Hematopoietic multipotent progenitor cell treated with erythropoietin and hydrocortisone succinate and interleukin-3 and kit ligand, for 8 days (in vitro differentiated cells): ENCODE measurements around the gene PGGT1B.
"Not testable (repeated sequence)": the region's sequence is repeated elsewhere in the genome, so short reads cannot be mapped to it uniquely, and the experiment has no call there.

Source experiments
- DNase-seq: peaks from one replicate; pipeline ENCODE4 v3.0.0-alpha.2; 2015

PGGT1B gene

DNA sequence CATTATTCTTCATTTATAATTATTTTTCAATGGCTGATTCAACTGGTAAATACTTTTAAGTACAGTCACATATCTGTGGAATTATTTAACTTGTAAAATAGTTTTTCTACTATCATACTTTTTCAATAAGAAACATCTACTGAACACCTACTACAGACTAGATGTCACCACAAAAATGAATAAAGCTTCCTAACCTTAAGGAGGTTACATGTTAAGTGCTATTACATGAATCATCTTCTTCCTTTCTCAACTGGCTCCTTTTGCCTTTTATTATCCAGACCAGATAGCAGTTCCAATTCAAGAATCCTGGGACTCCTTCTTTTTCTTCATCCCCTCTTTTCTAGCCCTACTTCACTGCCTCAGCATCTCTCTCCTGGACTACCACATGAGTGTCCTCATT lies 4.7 kb downstream of the PGGT1B start:
- no peak for DNase-seq

DNA sequence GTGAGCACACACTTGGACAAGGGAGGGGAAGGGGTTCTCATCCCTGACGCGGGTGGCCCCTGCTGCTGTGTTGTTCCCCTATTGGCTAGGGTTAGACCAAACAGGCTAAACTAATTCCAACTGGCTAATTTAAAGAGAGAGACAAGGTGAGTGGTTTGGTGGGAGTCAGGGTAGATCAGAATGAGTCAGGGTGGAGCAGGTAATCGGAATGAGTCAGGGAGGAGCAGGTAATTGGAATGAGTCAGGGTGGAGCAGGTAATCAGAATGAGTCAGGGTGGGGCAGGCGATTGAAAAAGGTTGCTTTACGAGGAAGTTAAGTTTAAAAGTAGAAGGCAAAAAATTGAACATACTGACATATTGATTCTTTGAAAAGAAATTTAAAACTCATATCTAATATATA lies 13.3 kb downstream of the PGGT1B start:
- DNase-seq = not testable (repeated sequence)

DNA sequence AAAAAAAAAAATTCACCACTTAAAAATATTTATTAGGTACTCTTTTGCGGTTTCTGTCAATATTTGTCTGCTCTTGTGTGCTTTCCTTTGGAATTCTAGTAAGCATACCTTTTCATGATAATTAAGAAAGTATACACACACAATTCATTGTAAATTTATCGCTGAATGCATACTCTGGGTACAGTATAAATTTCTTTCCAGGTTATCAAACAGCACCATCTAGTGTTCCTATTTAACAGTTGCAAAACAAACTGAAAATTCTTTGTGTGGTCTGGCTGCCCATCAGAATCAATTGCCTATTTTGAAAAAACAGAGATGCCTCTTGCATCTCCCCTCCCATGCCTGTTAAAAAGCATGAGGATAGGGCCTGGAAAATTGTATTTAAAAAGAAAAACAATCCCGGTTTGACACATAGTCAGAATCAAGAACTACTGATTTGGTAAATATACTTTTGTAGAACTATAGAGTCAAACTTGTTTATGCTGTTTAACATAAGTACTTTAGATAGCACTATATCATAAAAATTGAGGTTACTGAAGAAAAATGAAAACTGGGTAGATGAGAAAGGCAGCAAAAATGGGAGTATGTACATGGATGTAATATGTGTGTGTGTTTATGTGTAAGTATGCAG lies 16.2 kb downstream of the PGGT1B start:
- peak; percentile 70 for DNase-seq

DNA sequence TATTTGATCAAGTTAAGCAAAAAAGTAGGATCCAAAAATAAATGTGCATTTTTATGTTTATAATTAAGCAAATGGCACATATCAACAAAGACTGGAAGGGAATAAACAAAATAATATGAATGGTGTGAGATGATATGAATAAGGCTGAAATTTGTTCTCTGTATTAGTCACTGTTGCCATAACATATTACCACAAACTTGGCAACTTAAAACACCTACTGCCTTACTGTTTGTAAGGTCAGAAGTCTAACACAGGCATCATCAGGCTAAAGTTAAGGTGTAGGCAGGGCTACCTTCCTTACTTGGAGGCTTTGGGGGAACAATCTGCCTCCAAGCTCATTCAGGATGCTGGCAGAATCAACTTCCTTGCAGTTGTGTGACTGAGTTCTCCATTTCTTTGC lies 19.3 kb downstream of the PGGT1B start:
- DNase-seq = no peak

DNA sequence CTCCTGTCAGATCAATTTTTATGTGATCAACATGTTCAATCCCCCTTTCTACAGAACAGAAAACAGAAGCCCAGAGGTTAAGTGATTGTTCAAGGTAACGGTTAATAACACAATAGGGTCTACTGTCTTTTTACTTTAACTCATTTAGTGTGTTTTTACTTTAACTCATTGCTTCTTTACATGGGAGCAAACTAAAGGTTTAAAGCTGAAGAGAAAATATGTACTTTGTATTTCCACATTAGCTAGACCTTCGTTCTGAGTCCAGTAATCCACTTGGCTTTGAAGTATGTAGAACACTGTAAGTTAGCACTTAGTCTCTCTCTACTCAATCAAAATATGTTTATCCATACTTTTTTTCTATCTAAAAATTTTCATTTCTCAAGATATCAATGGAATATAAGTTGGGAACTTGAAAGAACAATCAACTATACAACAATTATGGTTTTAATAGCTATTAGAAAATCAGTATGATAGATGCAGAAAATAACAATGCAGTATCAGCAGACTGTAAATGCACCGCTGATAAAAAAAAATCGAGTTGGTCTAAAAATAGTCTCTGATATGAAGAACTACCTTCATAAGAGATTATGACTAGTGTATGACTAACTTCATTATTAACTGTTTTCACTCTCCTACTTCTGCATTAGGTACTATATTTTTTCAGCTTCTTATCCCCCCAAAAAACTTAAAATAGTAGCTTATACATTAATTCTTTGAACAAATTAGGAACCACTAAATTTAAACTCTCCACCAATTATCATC lies 20.6 kb downstream of the PGGT1B start:
- DNase-seq = no peak

DNA sequence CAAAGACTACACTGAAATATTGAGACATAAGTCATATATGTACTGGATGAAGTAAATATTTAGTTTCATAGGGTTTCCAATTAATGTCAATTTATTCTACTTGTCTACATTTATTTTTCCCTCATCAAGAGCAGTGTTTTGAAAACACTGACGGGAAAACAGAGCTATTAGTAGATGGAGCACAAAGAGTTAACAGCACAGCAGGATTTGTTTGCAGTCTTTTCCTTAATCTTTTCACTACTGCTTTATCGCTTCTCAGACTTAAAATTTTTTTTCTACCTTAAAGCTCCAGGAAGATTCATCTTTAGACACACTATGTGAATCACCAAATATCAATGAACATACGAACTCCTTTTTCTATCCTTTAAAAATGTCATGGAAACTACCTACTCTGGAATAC lies 25.6 kb downstream of the PGGT1B start:
- no peak for DNase-seq

DNA sequence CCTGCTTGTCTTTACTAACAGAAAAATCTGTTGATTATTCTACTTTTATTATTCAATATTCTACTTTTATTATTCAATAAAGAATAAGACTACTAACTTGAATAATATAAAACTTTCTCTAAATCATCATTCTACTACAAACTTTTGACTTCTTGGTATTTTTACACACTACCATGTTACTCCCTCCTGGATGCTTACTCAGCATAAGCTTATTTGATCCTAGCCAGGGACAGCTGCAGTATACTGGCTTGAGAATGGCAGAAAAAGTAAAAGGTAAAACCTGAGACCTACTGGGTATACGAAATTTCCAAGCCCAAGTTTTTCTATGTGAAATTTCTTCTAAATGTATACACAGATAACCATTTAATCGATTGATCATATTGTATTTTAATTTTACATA lies 26.1 kb downstream of the PGGT1B start:
- no peak for DNase-seq

DNA sequence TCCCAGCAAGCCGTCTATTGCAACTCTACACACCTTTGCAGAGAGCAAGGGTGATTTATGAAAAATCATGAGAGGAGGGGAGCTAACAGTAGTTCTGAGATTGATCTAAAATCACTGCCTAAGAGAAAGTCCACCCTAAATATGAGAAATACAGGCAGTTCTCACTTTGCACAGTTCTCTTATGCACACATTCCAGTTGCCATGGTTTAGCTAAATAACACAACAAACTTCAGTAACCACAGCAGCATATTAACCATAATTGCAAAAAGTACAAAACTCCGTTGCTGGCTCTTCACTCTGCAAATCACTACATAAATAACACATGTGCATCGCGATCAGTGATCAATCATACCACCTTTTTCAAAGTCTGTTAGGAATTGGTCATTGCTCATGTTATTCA lies 31.1 kb downstream of the PGGT1B start:
- DNase-seq = no peak

DNA sequence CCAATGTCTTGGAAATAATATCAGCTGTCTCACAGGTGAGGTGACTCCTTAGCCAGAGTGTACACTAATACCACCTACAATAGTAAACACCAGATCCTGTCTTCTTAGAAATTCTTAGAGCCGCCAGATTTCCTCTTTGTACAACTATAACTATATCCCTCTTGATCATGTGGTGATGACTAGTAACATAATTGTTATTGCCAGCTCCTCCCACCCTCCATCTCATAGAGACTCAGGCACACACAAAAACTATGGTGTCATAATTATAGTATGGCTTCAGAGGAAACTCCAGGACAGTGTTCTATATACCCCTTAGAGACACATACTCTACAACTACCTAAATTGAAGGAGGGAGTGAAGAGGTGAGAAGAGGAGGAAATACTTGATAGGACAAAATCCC lies 33.1 kb downstream of the PGGT1B start:
- no peak for DNase-seq

DNA sequence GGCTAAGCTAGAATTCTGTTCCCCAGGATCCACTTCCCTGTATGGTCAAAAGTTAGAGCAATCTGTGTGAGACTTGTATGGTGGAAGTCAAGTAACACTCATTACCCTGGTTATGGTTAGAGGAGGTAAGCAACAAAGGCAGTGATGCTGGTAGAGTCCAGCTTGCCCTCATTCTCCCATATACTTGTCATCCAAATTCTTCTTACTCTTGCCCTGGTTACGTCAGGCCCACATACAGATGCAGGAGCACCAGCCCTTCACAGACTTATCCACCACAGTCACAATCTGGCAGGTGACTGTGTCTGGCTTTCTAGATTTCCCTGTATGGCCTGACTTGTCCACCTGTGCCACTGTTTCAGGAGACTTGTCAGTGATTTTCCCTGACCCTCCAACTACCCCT lies 35.4 kb downstream of the PGGT1B start:
- no peak for DNase-seq

DNA sequence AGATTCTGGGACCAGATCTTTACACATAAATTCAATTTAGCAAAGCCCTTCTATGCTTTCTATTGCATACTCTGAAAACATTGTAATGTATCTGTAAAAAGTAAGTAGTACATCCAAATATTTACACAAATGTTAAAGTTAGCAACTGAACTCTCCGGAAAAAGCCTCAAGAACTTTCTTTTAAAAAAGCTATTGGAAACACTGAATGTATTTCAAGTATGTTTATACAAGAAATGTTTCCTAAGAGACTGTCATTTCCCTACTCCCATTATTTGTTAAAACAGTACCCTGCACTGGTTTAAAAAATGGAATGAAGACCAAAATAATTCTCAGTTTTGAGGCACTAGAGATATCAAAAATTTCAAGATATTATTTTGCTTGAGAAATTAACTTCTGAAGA lies 48.1 kb downstream of the PGGT1B start:
- DNase-seq = no peak

DNA sequence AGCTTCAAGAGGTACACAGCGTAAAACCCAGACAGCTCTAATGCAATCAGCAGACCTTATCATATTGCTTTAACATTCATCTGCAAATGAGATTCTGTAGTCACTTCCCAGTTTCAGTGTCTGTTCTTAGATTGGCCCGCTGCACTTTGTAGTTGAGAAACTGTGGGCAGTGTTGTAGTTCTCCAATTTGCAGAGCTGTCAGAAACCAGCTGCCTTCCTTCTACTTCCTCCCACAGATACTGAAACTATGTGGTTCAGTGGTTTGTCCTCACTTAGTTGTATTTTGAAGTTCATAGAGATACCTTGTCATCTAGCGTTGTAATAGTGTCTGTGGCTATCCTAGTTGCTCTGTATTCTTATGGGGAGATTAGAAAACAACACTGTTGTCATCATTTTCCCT lies 53.4 kb downstream of the PGGT1B start:
- DNase-seq = peak; percentile 38

DNA sequence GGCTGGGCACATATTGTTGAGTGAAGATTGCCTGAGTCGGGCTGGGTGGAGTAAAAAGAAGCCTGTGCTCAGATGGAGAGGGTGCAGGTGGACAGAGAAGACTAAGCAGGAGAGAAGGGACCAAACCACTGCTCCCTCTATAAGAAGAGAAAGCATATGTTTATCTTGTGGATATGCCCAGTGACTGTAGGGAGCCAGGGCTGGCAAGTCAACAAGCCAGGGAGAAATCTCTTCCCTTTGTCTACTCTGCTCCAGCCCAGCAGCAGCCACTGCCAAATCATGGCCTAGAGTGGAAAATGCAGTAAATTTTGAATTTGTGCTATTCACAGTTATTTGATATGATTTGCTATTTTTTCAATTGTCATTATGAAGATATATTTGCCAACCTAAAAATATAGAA lies 59.7 kb downstream of the PGGT1B start:
- DNase-seq = no peak

DNA sequence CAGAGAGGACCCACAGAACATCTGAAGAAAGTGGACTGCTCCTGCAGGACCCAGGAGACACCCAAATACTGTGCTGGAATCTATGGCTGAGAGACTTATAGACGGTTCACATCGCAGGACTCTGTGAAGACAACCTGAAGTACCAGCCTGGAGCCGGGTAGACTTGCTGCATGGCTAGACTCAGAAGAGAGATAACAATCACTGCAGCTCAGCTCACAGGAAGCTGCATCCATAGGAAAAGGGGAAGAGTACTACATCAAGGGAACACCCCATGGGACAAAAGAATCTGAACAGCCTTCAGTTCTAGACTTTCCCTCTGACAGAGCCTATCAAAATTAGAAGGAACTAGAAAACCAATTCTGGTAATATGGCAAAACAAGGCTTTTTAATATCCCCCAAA lies 66.5 kb downstream of the PGGT1B start:
- DNase-seq = no peak

DNA sequence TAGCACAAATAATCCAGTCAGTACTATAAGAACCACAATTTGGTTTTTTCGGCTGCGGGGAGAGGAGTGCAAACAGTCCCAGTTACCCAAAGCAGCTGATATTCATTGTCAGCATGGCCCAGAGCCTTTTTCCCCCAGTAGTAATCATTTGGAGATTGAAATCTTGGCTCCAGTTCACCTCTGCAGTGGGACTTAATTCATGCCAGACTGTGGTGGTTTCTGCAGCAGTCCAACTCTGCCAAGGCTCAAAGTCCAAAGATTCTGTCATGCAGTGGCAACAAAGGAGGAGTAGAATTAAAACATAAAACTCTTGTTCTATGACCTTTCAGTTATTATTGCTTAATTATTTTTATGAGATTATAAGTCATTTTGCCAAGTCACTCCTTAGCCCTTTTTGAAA lies 68.0 kb downstream of the PGGT1B start:
- no peak for DNase-seq

DNA sequence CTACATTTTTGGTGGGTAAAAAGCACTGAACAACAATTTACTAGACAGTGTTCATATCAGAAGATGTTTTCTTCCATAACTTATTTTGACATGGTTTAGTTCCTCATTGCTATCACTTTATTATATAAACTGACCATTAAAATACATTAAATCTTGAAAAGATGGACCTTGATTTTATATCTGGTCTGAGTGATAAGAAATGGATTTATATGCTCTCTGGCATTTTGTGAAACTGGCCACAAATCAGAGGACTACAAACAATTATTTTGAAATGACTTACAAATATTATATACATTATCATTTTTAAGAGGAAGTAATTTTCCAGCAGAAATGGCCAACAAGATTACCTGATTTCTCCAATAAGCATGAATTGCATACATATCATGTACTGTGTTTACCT lies 69.4 kb downstream of the PGGT1B start:
- DNase-seq = no peak

DNA sequence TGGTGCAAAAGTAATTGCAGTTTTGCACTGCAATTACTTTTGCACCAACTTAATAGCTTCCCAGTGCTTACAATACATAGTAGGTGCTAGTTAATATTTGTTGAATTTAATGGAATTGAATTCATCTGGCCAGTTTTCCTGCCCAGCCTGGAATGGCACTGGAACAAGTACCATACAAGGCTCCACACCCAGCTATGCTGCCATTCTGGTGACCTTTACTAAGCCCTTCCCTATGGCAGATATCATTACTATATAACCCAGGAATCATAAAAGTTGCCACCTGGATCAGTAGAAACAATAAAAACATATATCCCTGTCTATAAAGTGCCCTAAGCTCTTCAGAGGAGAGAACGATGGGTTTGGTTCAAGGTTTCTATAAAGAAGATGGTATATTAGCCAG lies 70.6 kb downstream of the PGGT1B start:
- DNase-seq = no peak

DNA sequence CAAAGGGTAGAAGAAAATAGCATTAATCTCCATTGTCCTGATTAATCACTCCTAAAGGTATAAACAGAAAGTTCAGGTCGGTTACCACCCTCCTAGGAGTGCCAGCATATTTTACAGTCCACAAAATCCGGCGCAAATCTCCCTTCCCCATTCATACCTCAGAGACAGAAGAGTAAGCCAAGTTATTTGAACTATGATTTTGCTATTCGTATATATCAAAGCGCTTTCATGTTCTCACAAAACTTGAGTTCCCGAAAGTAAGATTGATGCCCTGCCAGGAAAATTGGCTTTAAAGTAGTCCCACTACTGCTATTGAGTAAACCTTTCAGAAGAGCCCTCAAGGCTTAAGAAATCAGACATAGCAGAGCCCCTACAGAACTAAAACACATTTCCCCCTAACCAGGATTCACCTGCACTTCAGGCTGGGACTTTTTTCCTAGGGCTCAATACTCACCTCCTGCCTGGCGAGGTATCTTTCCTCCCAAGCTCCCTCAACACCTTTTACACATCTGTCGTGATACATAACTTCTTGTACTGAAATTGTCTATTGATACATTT lies 71.1 kb downstream of the PGGT1B start:
- DNase-seq = no peak

DNA sequence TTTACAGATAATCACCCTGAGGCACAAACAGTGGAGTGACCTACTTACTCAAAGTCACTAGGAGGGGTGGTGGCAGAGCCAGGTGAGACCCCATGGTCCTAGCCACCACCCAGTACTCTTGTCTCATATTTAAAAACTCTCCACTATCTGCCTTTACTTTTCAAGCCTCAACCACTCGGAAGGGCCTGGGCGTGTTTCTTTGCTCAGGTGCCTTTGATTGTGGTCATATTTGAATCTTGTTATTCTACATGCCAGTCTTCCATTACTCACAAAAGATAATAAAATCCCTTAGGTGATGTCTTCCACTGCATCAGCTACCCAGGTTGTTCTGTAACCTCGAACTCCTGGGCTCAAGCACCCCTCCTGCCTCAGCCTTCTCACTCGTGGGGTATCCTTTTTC lies 72.3 kb downstream of the PGGT1B start:
- no peak for DNase-seq

DNA sequence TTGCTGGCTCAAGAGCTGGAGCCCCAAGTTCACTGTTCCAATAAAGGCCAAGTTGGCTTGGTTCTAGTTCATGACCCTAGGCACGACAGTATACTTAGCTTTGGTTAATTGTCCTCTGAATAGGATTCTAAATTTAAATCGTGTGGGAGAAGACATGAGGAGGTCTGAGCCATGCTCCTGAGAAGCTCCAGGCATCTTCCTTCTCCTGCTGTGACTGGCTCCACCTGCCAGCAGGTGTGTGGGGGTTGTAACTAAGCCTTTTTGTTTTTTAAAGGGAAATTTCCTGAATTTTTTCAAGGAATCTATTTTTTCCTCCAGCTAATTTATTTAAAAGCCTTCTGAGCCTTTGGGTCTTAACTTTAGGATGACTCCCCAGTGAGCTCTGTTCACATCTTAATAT lies 72.8 kb downstream of the PGGT1B start:
- no peak for DNase-seq

DNA sequence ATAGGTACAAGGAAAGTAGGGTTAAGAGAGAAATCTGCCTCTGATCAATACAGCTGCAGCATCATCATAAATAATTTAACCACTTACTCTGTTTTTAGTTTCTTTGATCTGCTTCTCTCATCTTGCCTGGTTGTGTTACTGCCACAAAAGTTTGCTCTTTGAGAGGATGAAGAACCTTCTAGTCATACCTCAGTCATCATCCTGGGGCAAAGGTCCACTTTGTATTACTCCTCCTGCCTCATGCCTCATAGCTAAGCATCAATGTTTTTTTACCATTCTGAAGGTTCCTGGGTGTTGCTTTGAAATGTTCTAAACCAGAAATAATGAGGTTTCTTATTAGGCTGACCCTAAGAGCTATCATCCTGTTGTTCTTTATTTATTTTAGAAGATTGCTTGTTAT lies 75.9 kb downstream of the PGGT1B start:
- no peak for DNase-seq

DNA sequence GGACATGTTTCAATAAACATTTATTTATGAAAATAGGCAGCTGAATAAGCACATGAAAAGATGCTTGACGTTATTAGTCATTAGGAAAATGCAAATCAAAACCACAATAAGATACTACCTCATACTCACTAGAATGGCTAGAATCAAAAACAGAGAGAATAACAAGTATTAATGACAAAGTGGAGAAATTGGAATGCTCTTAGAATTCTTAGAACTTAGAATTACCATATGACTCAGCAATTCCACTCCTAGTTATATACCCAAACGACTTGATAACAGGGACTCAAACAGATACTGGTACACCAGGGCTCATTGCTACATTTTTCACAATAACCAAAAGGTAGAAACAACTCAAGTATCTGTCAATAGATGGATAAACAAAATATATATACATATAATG lies 77.9 kb downstream of the PGGT1B start:
- DNase-seq = peak; percentile 34

DNA sequence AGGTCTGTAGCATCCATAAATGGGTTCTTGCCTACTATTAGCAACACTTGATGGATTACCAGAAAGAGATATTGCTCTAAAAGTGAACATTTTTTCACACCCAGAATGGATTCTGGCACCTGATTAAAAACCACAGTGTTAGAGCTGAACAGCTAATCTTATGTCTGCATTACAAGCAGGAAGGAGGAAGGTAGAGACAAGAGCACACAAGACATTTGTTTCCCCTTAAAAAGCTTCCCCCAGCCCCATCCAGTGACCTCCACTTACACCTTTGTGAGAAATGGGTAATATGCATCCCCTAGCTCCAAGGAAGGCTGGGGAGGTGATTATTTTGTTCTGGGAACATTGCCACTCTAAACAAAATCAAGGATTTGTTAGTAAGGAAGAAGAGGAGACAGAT lies 80.9 kb downstream of the PGGT1B start:
- peak; percentile 12 for DNase-seq

DNA sequence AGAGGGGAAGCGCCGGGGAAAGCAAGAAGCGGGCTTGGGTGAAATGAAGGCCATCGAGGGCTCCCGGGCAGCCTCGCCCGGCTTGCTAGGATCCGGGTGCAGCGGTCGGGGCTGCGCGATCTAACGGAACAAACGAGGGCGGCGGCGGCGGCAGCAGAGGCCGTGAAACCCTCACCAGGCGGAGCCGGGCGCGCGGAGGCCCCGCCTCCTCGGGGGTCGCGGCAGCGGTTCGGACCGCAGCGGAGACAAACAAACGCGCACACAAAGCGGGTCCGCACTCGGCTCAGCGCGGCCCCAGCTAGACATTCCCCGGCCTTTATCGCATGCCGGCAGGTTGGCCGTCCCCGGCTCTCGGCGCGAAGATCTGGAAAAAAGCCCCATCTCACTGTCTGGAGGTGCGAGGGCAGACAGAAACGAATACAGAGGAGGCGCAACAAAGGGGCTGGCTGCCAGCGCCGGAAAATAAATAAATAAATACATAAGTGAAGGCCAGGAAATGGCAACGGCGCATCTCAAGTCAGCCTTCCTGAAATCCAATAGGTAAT lies 82.4 kb downstream of the PGGT1B start:
- peak; percentile 17 for DNase-seq
